ENCODE results near the gene RET.

DNA sequence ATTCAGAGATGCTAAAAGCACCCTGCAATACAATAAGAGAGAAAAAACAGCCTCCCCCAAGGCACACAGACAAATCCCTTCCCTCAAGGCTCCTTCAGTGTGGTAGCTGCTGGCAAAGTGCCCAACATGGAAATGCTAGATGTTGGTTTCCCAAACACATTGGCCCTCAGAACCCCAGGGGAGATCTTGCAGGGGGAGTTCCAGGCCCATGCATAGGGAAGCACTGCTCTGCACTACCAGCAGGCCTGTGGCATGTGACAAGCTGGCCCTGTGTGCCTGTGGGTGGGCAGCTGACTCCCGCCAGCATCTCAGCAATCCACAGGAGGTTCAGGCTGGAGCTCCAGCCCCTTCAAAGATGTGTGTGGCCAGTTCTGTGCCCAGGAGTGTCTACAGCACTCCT, 44.6 kb downstream of the RET start:
- TF ChIP-seq, protein P1, sequence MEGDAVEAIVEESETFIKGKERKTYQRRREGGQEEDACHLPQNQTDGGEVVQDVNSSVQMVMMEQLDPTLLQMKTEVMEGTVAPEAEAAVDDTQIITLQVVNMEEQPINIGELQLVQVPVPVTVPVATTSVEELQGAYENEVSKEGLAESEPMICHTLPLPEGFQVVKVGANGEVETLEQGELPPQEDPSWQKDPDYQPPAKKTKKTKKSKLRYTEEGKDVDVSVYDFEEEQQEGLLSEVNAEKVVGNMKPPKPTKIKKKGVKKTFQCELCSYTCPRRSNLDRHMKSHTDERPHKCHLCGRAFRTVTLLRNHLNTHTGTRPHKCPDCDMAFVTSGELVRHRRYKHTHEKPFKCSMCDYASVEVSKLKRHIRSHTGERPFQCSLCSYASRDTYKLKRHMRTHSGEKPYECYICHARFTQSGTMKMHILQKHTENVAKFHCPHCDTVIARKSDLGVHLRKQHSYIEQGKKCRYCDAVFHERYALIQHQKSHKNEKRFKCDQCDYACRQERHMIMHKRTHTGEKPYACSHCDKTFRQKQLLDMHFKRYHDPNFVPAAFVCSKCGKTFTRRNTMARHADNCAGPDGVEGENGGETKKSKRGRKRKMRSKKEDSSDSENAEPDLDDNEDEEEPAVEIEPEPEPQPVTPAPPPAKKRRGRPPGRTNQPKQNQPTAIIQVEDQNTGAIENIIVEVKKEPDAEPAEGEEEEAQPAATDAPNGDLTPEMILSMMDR (IDR thresholded peaks at IDR 0.05; ENCODE audit: control extremely low read depth in 1 of 3, insufficient read depth in 1 of 3, low read depth in 1 of 3, low read length in 3 of 3): no peak
- TF ChIP-seq EGR1 (IDR thresholded peaks at IDR 0.05; ENCODE audit: borderline replicate concordance, low read depth, low read length): no peak
- TF ChIP-seq RAD21 (IDR thresholded peaks at IDR 0.05 in 1 of 2, conservative IDR thresholded peaks at IDR 0.05 in 1 of 2; ENCODE audit: low read depth in 2 of 2, low read length in 2 of 2): no peak
- TF ChIP-seq KDM1A (IDR thresholded peaks at IDR 0.05; ENCODE audit: borderline replicate concordance, low read length): no peak
- TF ChIP-seq POLR2AphosphoS5 (IDR thresholded peaks at IDR 0.05; ENCODE audit: low read depth, low read length): no peak
- TF ChIP-seq CHD2 (IDR thresholded peaks at IDR 0.05; ENCODE audit: low read length): no peak
- TF ChIP-seq RXRA (IDR thresholded peaks at IDR 0.05; ENCODE audit: insufficient read depth, low read depth, low read length): no peak
- TF ChIP-seq KDM4A (IDR thresholded peaks at IDR 0.05; ENCODE audit: low read depth, low read length, severe bottlenecking): no peak
- no peak for TF ChIP-seq YY1 (IDR thresholded peaks at IDR 0.05; ENCODE audit: low read depth, low read length)
- TF ChIP-seq RFX5 (IDR thresholded peaks at IDR 0.05; ENCODE audit: borderline replicate concordance, low read depth, low read length): no peak

Measured in H1 (cell line).